Mesenchymal stem cell (in vitro differentiated cells and primary cell): ENCODE measurements around the gene IL17RD.

Experiments
- DNase-seq: peaks from one replicate; pipeline ENCODE4 v3.0.0-alpha.2; 2013
- H2AFZ ChIP-seq: one replicate; pipeline ENCODE4 v1.6.1; 2013; ENCODE audit warnings: low read depth, mild to moderate bottlenecking, control low read depth, inconsistent platforms, low read length, moderate library complexity
- H2AK5ac ChIP-seq: 2 replicates; pipeline ENCODE4 v1.6.1; 2013; ENCODE audit warnings: low read length, moderate library complexity, mild to moderate bottlenecking, inconsistent platforms; ENCODE audit not compliant: severe bottlenecking
- H2BK120ac ChIP-seq: one replicate; pipeline ENCODE4 v1.6.1; 2013; ENCODE audit warnings: low read depth, mild to moderate bottlenecking, inconsistent platforms, low read length, moderate library complexity
- H2BK12ac ChIP-seq, 2 experiments: one replicate each; pipeline ENCODE4 v1.6.1; 2013; ENCODE audit warnings: inconsistent platforms in 2 of 2, low read length in 2 of 2, mild to moderate bottlenecking in 2 of 2, moderate library complexity in 2 of 2, control low read depth in 1 of 2
- H2BK15ac ChIP-seq: one replicate; pipeline ENCODE4 v1.6.1; 2013; ENCODE audit warnings: mild to moderate bottlenecking, low read depth, inconsistent platforms; ENCODE audit not compliant: poor library complexity, severe bottlenecking
- H2BK5ac ChIP-seq: 2 replicates; pipeline ENCODE4 v1.6.1; 2013; ENCODE audit warnings: low read depth, mild to moderate bottlenecking, low read length, control low read depth, inconsistent platforms; ENCODE audit not compliant: poor library complexity, severe bottlenecking
- H3K14ac ChIP-seq, 2 experiments: one replicate each; pipeline ENCODE4 v1.6.1; 2013; ENCODE audit warnings: inconsistent platforms in 2 of 2, low read length in 2 of 2, control low read depth in 1 of 2, mild to moderate bottlenecking in 1 of 2, moderate library complexity in 1 of 2
- H3K18ac ChIP-seq, 2 experiments: one replicate each; pipeline ENCODE4 v1.6.1; 2013; ENCODE audit warnings: inconsistent platforms in 2 of 2, low read length in 2 of 2, control low read depth in 1 of 2, low read depth in 1 of 2, mild to moderate bottlenecking in 1 of 2
- H3K23ac ChIP-seq, 2 experiments: one replicate each; pipeline ENCODE4 v1.6.1; 2013; ENCODE audit warnings: inconsistent platforms in 2 of 2, low read length in 2 of 2, mild to moderate bottlenecking in 2 of 2, moderate library complexity in 2 of 2, control low read depth in 1 of 2
- H3K27ac ChIP-seq: 2 replicates; pipeline ENCODE4 v1.5.1; 2013; ENCODE audit warnings: mild to moderate bottlenecking, moderate library complexity, low read length, control low read depth, inconsistent platforms; ENCODE audit not compliant: poor library complexity, severe bottlenecking
- H3K27me3 ChIP-seq, 2 experiments: 2 replicates each; pipeline versions ENCODE4 v1.6.1 to v1.7.0; 2013; ENCODE audit warnings: low read length in 2 of 2, mild to moderate bottlenecking in 2 of 2, moderate library complexity in 2 of 2, control low read depth in 1 of 2, inconsistent platforms in 1 of 2; ENCODE audit not compliant: control insufficient read depth in 1 of 2, insufficient read depth in 1 of 2
- H3K36me3 ChIP-seq, 2 experiments: 2 replicates each; pipeline versions ENCODE4 v1.6.1 to v1.7.0; 2013; ENCODE audit warnings: low read length in 2 of 2, control low read depth in 1 of 2, inconsistent platforms in 1 of 2, low read depth in 1 of 2, mild to moderate bottlenecking in 1 of 2; ENCODE audit not compliant: insufficient read depth in 2 of 2, control insufficient read depth in 1 of 2
- H3K4ac ChIP-seq, 2 experiments: one replicate each; pipeline ENCODE4 v1.6.1; 2013; ENCODE audit warnings: inconsistent platforms in 2 of 2, low read length in 2 of 2, mild to moderate bottlenecking in 2 of 2, moderate library complexity in 2 of 2, control low read depth in 1 of 2, low read depth in 1 of 2
- H3K4me1 ChIP-seq: 2 replicates; pipeline ENCODE4 v1.6.1; 2013; ENCODE audit warnings: low read depth, low read length, control low read depth; ENCODE audit not compliant: control insufficient read depth, insufficient read depth
- H3K4me2 ChIP-seq: 2 replicates; pipeline ENCODE4 v1.6.1; 2013; ENCODE audit warnings: low read length, mild to moderate bottlenecking, inconsistent platforms; ENCODE audit not compliant: poor library complexity, severe bottlenecking
- H3K4me3 ChIP-seq, 2 experiments: 2 replicates each; pipeline versions ENCODE4 v1.5.1 to v1.7.0; 2013; ENCODE audit warnings: low read length in 2 of 2, mild to moderate bottlenecking in 2 of 2, control low read depth in 1 of 2, low read depth in 1 of 2; ENCODE audit not compliant: insufficient read depth in 1 of 2
- H3K79me1 ChIP-seq: replicated peaks from 2 replicates; pipeline ENCODE4 v1.6.1; 2013; ENCODE audit warnings: mild to moderate bottlenecking, control low read depth, low read length, inconsistent platforms; ENCODE audit not compliant: poor library complexity, severe bottlenecking
- H3K9ac ChIP-seq: 2 replicates; pipeline ENCODE4 v1.7.0; 2013; ENCODE audit warnings: mild to moderate bottlenecking, low read length, moderate library complexity
- H3K9me3 ChIP-seq: 2 replicates; pipeline ENCODE4 v1.7.0; 2013; ENCODE audit warnings: mild to moderate bottlenecking, low read length; ENCODE audit not compliant: control insufficient read depth
- H4K8ac ChIP-seq: one replicate; pipeline ENCODE4 v1.6.1; 2013; ENCODE audit warnings: inconsistent platforms, mild to moderate bottlenecking, low read length, moderate library complexity
- H4K91ac ChIP-seq: one replicate; pipeline ENCODE4 v1.6.1; 2013; ENCODE audit warnings: mild to moderate bottlenecking, low read length, inconsistent platforms
- WGBS: methylation state at CpG from one replicate; pipeline ENCODE4 v1.1.7; 2013; ENCODE audit warnings: mixed read lengths; 5-methylcytosine and 5-hydroxymethylcytosine counted together

The IL17RD gene

GRCh38 chr3:57192028-57192427 lies 26.9 kb upstream of the IL17RD start:
- no peaks in the 10 kb centered on the region for H3K36me3 ChIP-seq
- no peaks in the 10 kb centered on the region for H3K4me1 ChIP-seq
- H3K23ac ChIP-seq = no peak overlapping the region
- no peaks in the 10 kb centered on the region for H3K79me1 ChIP-seq
- no peak overlapping the region for H3K18ac ChIP-seq
- WGBS = 94% methylated on average over 2 of the region's 3 CpGs
- no peak overlapping the region for H3K4me2 ChIP-seq
- H3K14ac ChIP-seq = no peak overlapping the region
- H2BK5ac ChIP-seq = no peak overlapping the region
- H3K4me3 ChIP-seq = no peak overlapping the region
- no peak overlapping the region for H2BK120ac ChIP-seq
- DNase-seq = no peak
- H4K91ac ChIP-seq = no peak overlapping the region
- H3K9me3 ChIP-seq = no peaks in the 10 kb centered on the region
- no peak overlapping the region for H2AFZ ChIP-seq
- H2AK5ac ChIP-seq = no peak overlapping the region
- H3K27me3 ChIP-seq = no peaks in the 10 kb centered on the region
- H2BK12ac ChIP-seq = no peak overlapping the region
- H3K9ac ChIP-seq = no peak overlapping the region
- no peak overlapping the region for H3K4ac ChIP-seq
- no peak overlapping the region for H3K27ac ChIP-seq
- no peak overlapping the region for H2BK15ac ChIP-seq
- H4K8ac ChIP-seq = no peak overlapping the region

- no peak overlapping the region for H2AFZ ChIP-seq
- 6% methylated on average over 5 of the region's 6 CpGs for WGBS
- H3K4ac ChIP-seq = no peak overlapping the region
- DNase-seq = peak; percentile 22
- H3K23ac ChIP-seq = no peak overlapping the region
- no peak overlapping the region for H3K4me2 ChIP-seq
- H2AK5ac ChIP-seq = no peak overlapping the region
- H4K91ac ChIP-seq = no peak overlapping the region
- H3K18ac ChIP-seq = no peak overlapping the region
- no peak overlapping the region for H3K4me3 ChIP-seq
- H3K36me3 ChIP-seq = no peaks in the 10 kb centered on the region
- H3K9ac ChIP-seq = peak overlapping the region; percentile 1
- no peak overlapping the region for H2BK12ac ChIP-seq
- H2BK120ac ChIP-seq = no peak overlapping the region
- H2BK15ac ChIP-seq = no peak overlapping the region
- no peaks in the 10 kb centered on the region for H3K79me1 ChIP-seq
- H3K4me1 ChIP-seq = no peaks in the 10 kb centered on the region
- H3K27ac ChIP-seq = no peak overlapping the region
- H3K27me3 ChIP-seq = peaks cover 2 to 14% of the 10 kb centered on the region in 2 experiments
- H3K14ac ChIP-seq = no peak overlapping the region
- no peaks in the 10 kb centered on the region for H3K9me3 ChIP-seq
- no peak overlapping the region for H4K8ac ChIP-seq
- no peak overlapping the region for H2BK5ac ChIP-seq
These were observed 19.4 kb upstream of the IL17RD start for GRCh38 chr3:57184526-57184925.

- no peak overlapping the region for H4K8ac ChIP-seq
- H3K9me3 ChIP-seq = no peaks in the 10 kb centered on the region
- no peak overlapping the region for H3K4ac ChIP-seq
- H2AFZ ChIP-seq = no peak overlapping the region
- peak; percentile 33 for DNase-seq
- no peaks in the 10 kb centered on the region for H3K79me1 ChIP-seq
- no peak overlapping the region for H2BK5ac ChIP-seq
- no peaks in the 10 kb centered on the region for H3K4me1 ChIP-seq
- H3K27ac ChIP-seq = no peak overlapping the region
- no peak overlapping the region for H4K91ac ChIP-seq
- H2AK5ac ChIP-seq = no peak overlapping the region
- H3K4me3 ChIP-seq = no peak overlapping the region
- H2BK12ac ChIP-seq = no peak overlapping the region
- no peak overlapping the region for H3K23ac ChIP-seq
- H3K36me3 ChIP-seq = no peaks in the 10 kb centered on the region
- no peak overlapping the region for H2BK15ac ChIP-seq
- H3K9ac ChIP-seq = no peak overlapping the region
- H3K18ac ChIP-seq = no peak overlapping the region
- H3K4me2 ChIP-seq = no peak overlapping the region
- WGBS = 80% methylated on average over 4 of the region's 5 CpGs
- H3K27me3 ChIP-seq = peaks cover 18 to 20% of the 10 kb centered on the region in 2 experiments
- no peak overlapping the region for H3K14ac ChIP-seq
- H2BK120ac ChIP-seq = no peak overlapping the region
These were observed 14.6 kb upstream of the IL17RD start for GRCh38 chr3:57179580-57180410.

- Histone ChIP-seq H2BK15ac (no peak overlapping the region), H3K23ac (no peak overlapping the region), H2AK5ac (no peak overlapping the region), H4K91ac (no peak overlapping the region), H3K27ac (no peak overlapping the region), H3K4me1 (no peaks in the 10 kb centered on the region), H3K4ac (no peak overlapping the region), H3K36me3 (no peaks in the 10 kb centered on the region), H3K14ac (no peak overlapping the region), H2AFZ (no peak overlapping the region), H4K8ac (no peak overlapping the region), H3K9me3 (no peaks in the 10 kb centered on the region), H3K4me3 (no peak overlapping the region), H3K27me3 (peaks cover 14 to 18% of the 10 kb centered on the region in 2 experiments), H2BK12ac (no peak overlapping the region), H3K18ac (no peak overlapping the region), H3K9ac (no peak overlapping the region), H3K4me2 (no peak overlapping the region), H3K79me1 (no peaks in the 10 kb centered on the region), H2BK120ac (no peak overlapping the region), H2BK5ac (no peak overlapping the region)
- 100% methylated on average over 1 of the region's 1 CpG for whole genome bisulfite sequencing
- no peak for DNase-seq
These were observed 10.9 kb upstream of the IL17RD start for GRCh38 chr3:57176045-57176444.
